HL-60/S4 treated with retinoic acid at 250 ng/mL for 4 days and 3 days (cell line): Measurements from ENCODE around the gene ATP8B4.

ENCODE experiments used
- in situ Hi-C: fragments of 300-500 bp; cut with MboI; formaldehyde crosslinking; loops from 2 replicates; pipeline ENCODE4 v1.7.0; 2022; ENCODE audit warnings: low sequenced_read_pairs

ATP8B4 gene

GRCh38 chr15:49901996-49902684 is 216.9 kb downstream of the ATP8B4 start:
- in situ Hi-C loops, result no loop called here

DNA sequence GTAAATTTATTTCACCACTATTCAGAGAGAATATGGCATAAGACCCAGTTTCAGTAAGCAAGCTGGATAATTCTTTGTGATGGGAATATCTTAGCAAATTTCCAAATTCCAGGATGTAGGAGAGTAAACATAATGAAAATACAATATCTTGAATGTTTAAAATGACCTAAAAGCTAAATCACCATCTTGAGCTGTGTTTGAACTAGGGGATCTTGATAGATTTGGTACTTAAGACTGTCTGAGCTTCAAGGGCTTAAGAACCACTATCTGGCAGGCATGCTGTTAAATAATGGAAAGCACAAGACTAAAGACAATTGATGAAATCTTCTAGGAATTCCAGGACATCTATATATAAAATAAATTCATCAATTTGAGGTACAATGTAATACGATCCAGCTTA is 217.7 kb downstream of the ATP8B4 start:
- in situ Hi-C loops, result no loop called here

- in situ Hi-C loops, result no loop called here
These were observed 218.2 kb downstream of the ATP8B4 start for GRCh38 chr15:49900903-49901235.

GRCh38 chr15:49900006-49900902 is 218.8 kb downstream of the ATP8B4 start:
- in situ Hi-C loops, result no loop called here

DNA sequence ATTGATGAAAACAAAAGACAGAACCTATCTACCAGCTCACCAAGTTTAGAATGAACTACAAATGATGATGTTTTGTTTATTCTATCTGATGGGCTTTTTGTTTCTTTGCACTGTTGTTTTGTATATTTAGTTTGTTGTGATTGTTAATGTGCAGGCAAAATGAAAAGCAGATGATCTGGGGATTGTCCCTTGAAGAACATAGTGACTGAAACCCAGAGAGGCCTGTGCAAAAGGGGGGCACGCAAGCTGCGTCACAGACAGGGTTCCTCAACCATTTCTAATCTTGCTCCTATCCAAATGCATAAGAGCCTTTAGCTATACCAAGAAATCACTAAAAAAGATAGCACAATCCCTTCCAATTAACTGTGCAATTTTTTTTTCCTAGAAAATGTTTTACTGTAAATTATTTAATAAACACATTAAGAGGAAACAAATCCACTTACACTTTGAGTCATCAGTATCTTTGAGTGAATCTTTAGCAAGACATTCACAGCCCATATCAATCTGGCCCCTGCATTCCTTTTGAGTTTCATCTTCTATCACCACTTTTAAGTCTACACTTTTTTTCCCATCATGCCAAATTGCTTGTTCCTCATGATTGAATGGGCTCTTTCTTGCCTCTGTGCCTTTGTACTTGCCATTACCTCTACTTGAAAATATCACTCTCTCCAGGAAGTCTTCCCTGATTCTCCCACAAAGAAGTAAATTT is 220.3 kb downstream of the ATP8B4 start:
- in situ Hi-C loops, result loop anchor here (25.0 kb wide), 1 partner anchor 414 kb away; no protein-coding TSS in a partner anchor

DNA sequence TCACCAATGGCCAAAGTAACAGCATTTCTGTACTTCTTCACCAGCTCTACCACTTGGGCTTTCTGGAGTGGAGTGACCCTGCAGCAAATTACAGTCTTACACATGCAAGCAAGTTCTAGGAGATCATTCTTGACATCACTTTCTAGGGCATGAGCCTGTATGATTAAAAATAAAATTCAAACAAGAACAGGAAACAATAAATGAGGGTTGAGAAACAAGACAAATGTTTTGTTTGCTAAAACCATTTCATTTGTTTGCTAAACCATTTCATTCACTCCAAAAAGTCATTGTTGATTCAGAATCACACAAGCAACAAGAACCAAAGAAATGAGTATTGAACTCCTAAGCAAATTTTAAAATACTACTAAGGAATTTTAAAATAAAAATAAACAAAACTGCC is 220.9 kb downstream of the ATP8B4 start:
- in situ Hi-C loops, result loop anchor here (25.0 kb wide), 1 partner anchor 414 kb away; no protein-coding TSS in a partner anchor

DNA sequence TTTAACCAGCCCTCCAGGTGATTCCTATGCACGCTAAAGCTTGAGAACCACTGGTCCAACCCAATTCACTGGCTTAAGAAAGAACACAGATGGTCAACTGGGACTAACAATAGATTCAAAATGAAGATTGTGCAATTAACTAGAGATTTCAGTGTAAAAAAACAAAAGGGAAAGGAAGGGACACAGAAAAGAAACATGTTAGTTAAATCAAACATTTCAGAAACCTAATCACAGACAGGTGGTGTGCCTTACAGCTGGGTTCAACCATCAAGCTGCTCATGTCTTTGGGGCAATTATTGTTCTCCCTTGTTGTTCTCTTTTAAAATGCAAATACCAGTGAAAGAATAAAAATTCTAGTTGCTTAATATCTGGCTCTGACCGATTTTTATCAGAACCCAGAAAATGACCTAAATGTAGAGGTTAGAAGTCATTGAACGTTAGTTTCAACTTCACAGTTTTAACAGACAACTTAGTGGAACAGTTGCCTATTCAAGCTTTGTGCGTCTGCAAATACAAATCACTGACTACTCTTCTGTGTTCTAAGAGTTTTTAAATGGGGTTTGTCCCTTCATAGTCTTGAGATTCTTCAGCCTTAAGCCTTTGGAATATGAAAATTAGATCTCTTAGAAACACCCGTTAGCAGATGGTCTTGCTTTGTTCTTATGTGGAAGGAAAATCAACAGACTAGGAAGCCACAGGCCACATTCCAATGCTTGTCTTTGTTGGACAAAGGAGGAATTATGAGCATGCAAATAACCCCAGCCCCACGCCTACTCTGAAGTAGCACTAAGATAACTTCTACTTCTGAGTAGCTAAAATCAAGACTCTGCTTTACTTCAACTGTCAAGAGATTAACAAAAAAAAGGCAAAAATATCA is 223.4 kb downstream of the ATP8B4 start:
- in situ Hi-C loops, result loop anchor here (25.0 kb wide), 1 partner anchor 417 kb away; no protein-coding TSS in a partner anchor

DNA sequence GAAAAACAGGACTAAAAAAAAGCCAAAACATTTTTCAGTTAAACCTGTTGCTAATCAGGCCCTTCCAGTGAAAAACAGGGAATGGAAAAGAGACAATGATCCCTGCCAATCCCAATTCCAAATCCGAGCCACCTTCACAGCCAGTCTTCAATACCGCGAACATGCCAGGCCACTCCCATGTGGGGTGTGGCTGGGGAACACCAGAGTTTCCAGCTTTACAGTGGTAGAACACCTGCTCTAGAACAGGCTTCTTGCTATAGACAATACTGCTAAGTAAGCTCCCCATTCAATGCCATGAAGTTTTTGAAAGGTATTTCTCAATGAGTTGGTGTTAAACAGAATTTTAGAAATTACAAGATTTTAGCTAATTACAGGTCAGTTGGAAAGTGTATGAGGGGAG is 228.3 kb downstream of the ATP8B4 start:
- in situ Hi-C loops, result loop anchor here (25.0 kb wide), 1 partner anchor 422 kb away; no protein-coding TSS in a partner anchor

DNA sequence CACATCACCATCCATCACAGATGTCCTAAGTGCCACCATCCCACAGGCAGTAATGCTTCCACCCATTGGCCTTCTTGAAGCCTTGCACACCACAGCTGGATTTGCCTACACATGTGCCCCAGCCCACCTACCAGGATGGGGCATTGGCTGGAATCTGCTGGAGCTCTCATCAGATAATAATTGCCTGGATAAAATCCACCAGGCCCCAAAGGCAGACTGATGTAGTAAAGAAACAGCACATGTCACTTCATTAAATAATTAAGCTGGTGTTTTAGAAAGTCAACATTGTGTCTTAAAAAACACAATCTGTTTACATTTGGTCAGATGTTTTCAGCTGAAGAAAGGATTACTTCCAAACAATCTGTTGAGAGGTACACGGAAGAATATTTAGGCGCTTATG is 229.5 kb downstream of the ATP8B4 start:
- in situ Hi-C loops, result loop anchor here (25.0 kb wide), 1 partner anchor 423 kb away; no protein-coding TSS in a partner anchor

DNA sequence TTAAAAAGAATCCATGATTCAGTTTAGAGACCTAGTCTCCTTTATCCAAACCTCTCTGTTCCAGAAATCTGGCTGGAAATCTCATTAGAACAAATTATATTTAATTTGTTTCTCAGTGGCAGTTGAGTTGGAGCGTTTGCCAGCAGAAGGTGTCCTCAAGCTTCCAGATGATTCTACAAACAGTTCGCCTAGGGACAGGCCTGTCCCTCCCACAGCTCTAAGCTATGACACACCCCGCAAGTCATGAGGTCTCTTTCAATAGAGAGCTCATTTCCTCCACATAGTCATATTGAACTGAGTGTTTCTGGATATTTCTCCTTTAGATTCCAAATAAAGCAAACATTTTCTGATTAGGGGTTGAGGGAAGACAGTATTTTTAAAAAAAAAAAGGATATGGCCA is 230.3 kb downstream of the ATP8B4 start:
- in situ Hi-C loops, result loop anchor here (25.0 kb wide), 1 partner anchor 424 kb away; no protein-coding TSS in a partner anchor

DNA sequence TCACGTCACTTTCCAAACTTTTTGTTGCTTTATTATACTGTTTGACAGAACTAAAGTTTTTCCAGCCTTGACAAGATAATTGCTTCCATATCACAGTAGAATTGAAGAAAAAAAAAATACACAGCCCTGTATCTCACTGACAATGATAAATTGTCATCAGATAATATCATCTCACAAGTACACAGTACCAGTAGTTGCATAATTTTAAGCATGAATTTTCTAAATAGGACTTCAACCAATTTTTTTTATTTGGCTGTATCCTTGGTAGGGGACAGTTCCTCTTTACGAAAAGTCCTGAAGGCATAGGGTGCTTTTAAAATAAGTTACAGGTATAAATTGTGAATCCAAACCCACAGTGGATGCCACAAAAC is 230.7 kb downstream of the ATP8B4 start:
- in situ Hi-C loops, result loop anchor here (25.0 kb wide), 1 partner anchor 424 kb away; no protein-coding TSS in a partner anchor

- in situ Hi-C loops, result loop anchor here (25.0 kb wide), 1 partner anchor 425 kb away; no protein-coding TSS in a partner anchor
These were observed 231.2 kb downstream of the ATP8B4 start for GRCh38 chr15:49887659-49888322.

DNA sequence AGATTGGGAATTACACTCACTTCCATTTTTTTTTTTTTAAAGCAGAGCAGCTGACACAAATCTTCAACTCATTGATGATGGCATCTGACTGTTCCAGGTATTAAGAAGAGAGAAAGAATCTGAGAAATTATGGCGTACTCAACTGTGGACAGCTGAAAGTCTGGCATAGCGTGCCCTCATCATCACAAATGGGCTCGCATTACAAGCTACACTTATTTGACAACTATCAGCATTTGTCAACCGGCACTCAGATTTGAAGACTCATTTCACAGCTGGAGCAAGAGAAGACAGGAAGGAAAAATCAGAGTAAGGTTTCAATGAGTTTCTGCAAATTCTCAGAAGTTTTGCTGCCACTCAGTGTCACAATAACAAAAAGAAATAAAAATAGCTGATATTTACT is 235.9 kb downstream of the ATP8B4 start:
- in situ Hi-C loops, result loop anchor here (25.0 kb wide), 1 partner anchor 429 kb away; no protein-coding TSS in a partner anchor

DNA sequence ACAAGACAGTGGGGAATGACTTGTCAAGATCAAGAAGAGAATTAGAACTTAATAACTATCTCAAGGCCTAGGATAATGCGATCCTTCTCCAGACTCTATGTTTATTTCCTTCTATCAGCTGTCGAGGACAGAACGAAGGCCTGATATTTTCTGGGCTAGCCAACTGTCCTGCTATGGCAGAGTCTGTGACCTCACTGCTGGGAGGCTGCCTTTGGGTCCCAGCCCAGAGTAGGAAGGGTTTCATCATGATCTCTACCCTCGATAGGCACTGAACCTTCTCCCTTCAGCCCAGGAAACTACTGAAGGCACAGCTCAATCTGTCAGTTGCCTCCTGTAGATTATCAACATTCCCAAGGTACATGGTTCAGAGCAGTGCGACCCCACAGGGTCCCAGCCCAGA is 237.2 kb downstream of the ATP8B4 start:
- in situ Hi-C loops, result loop anchor here (25.0 kb wide), 1 partner anchor 430 kb away; no protein-coding TSS in a partner anchor

- in situ Hi-C loops, result loop anchor here (25.0 kb wide), 1 partner anchor 431 kb away; no protein-coding TSS in a partner anchor
These were observed 237.6 kb downstream of the ATP8B4 start for GRCh38 chr15:49881433-49881832.

- in situ Hi-C loops, result loop anchor here (25.0 kb wide), 1 partner anchor 434 kb away; no protein-coding TSS in a partner anchor
These were observed 241.0 kb downstream of the ATP8B4 start for GRCh38 chr15:49877873-49878521.

DNA sequence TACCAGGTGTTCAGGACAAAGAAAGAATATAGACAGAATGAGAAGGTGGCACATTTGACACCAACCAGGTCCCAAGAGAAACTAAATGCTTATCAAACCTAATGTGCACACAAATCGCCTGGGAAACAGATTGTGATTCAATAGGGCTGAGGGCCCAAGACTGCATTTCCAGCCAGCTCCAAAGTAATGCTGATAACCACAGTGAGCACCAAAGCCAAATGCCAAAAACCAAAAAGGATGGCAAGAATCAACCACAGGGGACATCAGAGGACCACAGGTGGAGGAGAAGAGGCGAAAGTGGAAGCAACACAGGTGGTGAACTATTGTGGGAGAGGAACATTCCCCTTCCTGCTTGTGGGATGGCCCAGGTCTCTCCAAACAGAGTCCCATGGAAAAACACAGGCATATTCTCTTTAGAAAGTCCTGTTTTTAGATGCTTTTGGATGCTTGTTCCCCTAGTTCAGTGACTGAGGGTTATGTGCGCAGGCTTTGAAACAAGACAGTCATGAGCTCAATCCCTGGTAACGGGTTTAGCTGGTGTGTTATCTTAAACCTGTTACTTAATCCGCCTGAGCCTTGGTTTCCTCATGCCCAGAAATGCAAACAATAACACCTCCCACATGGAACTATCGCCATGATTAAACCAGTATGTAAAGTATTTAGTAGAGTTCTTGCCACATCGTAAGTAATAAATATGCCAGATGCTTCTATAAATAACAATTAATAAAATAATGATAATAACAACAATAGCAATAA is 241.7 kb downstream of the ATP8B4 start:
- in situ Hi-C loops, result loop anchor here (25.0 kb wide), 1 partner anchor 435 kb away; no protein-coding TSS in a partner anchor
